GM13977 (cell line): Measurements from ENCODE around the gene FXYD3.

Source experiments
- DNase-seq: peaks from one replicate; pipeline ENCODE4 v3.0.0; 2012; ENCODE audit warnings: low spot score
- in situ Hi-C: fragments of 300-500 bp; cut with MboI; formaldehyde crosslinking; loops from one replicate; pipeline ENCODE4 v1.12.0; 2022; ENCODE audit warnings: low sequenced_read_pairs, low pct_unique_long_range_greater_than_20kb, mixed read lengths, inconsistent platforms; ENCODE audit not compliant: unreplicated experiment
- TF ChIP-seq, protein P1 (sequence below): IDR thresholded peaks from 2 replicates; pipeline ENCODE4 v1.5.1; 2012; ENCODE audit warnings: mild to moderate bottlenecking, control low read depth; ENCODE audit not compliant: insufficient read depth; ENCODE audit errors: extremely low read depth, missing control alignments

FXYD3 gene

DNA sequence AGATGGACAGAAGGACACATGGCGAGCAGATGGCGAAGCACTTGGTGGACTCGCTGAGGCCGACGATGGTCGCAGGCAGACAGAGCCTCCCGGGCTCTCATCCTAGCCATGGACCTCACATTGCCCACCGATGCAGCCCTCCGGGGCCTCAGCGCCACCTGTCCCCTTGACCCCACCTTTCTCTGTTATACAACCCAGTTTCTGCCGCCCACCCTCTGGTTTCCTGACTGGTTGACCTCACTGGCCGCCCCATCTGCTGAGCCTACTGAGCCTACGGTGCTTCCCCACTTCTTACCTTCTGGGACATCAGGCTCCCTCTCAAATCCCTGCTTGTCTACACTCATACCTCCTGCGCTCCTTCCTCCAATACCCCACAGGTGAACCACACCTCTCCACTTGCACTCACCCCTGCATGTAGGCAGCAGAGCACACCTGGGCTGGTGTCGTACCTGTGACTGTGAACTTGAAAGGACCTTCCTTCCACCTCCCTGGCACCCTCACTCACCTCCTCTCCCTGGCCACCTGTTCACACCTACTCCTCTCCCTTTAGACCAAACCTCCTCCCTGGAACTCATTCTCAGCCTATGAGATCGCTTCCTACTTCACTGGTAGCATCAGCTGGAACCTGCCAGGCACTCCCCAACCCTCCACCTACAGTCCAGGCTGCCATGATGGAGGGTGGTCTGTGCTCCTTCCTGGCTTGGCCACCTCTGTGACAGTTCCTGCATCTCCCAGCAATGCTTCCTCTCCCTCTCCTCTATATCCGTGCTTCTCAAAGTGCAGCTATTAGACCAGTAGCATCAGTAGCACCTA lies 38.0 kb upstream of the FXYD3 start:
- TF ChIP-seq, protein P1, sequence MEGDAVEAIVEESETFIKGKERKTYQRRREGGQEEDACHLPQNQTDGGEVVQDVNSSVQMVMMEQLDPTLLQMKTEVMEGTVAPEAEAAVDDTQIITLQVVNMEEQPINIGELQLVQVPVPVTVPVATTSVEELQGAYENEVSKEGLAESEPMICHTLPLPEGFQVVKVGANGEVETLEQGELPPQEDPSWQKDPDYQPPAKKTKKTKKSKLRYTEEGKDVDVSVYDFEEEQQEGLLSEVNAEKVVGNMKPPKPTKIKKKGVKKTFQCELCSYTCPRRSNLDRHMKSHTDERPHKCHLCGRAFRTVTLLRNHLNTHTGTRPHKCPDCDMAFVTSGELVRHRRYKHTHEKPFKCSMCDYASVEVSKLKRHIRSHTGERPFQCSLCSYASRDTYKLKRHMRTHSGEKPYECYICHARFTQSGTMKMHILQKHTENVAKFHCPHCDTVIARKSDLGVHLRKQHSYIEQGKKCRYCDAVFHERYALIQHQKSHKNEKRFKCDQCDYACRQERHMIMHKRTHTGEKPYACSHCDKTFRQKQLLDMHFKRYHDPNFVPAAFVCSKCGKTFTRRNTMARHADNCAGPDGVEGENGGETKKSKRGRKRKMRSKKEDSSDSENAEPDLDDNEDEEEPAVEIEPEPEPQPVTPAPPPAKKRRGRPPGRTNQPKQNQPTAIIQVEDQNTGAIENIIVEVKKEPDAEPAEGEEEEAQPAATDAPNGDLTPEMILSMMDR: no peak
- no peak for DNase-seq
- in situ Hi-C loops: no loop called here

DNA sequence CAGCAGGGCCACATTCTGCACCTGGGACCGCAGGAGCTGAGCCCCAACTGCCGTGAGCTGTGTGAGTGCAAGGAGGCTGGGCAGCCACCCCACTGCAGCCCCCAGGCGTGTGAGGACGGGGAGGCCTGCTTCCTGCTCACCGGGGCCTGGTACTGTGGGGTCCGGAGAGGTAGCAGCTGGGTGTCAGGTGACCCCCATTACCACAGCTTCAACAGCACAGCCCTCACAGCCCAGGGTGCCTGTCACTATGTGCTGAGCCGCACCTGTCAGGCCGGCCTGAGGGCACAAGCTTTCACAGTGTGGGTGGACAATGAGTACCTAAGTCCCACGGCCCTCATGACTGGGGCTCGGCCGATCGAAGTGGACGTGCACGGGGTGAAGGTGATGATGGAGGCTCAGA lies 35.8 kb upstream of the FXYD3 start:
- TF ChIP-seq, protein P1: no peak
- no peak for DNase-seq
- in situ Hi-C loops: no loop called here

DNA sequence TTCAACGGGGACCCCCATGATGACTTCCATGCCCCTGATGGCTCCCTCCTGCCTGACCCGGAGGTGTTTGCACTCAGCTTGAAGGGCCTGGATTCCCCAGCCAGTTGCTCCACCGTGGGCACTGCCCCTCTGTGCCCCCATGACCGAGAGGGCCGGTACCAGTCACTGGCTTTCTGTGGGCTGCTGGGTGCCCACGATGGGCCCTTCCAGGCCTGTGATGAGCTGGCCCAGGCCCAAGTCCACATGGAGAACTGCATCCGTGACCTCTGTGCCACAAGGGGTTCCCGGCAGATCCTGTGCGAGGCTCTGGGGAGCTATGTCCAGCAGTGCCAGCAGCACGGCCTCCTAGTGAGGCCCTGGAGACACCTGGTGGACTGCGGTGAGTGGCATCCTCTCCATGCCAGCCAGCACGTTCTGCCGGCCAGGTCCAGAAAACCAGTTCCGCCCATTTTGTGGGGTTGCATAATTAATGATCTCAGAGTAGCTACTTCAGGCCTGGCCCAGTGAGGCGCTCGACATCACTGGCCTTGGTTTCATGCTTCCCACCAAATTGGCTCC lies 34.9 kb upstream of the FXYD3 start:
- TF ChIP-seq, protein P1: no peak
- no peak for DNase-seq
- in situ Hi-C loops: no loop called here

DNA sequence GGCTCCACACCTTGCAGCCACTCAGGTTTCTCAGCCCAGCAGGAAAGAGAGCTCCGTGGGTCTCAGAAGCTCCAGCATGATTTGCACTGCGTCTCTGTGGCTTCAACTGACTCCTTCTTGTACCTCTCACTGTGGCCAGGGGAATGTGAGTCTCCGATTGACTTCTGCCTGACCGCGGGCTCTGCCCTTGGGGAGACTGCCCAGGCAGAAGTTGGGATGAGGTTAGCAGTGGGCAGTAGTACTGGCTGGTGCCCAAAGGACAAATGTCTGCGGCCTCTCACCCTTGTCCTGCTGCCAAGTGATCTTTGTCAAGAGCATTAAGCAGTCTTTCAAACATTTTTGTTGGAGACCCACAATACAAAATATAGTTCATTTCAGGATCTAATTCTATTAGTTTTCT lies 34.4 kb upstream of the FXYD3 start:
- in situ Hi-C loops: no loop called here
- TF ChIP-seq, protein P1: no peak
- no peak for DNase-seq

DNA sequence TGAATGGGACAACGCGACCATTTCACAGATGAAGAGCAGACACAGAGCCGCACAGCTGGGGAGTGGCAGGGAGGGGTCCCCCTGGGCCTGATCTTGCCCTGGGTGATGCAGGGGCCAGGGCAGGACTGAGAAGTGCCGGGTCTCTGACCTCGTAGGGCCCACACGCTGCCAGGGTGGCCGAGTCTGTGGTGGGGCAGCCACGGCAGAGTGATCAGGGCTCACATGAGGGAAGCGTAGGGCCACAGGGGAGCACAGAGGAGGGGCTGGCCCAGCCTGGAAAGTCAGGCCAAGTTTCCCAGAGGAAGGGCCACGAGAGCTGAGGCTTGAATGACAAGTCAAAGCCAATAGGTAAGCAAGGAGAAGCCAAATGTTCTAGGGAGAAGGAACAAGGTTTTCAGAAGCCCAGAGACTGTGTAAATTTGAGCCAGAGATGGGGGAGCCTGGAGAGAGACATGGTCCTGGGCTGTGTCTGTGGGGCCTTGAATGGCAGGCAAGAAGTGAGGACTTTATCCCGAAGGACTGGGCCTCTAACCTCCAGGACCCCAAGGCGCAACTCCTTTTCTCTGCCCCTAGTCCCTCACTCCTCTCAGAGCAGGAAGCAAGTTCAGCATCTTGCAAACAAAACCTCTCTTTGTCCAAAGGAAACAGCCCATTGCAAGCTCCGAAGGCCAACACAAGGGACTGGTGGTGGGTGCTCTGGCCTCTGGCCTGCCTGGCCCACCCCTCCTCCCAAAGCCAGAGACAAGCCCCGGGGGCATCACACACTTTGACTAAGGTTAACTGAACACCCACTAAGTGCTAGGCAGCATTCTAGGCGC lies 31.7 kb upstream of the FXYD3 start:
- in situ Hi-C loops: no loop called here
- DNase-seq: no peak
- TF ChIP-seq, protein P1: no peak

DNA sequence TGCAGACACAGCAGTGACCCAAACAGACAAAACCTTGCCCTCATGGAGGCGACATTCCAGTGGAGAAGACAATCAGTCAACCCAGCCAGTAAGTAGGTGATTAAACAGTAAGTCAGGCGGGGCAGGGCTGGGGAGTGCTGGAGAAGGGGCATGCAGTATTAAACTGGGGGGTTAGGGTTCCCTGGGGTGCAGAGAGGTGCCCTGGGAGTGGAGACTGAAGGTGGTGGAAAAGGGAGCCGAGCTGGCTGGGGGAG lies 31.2 kb upstream of the FXYD3 start:
- in situ Hi-C loops: no loop called here
- DNase-seq: no peak

More for the DNA sequence above, 31.2 kb upstream of the FXYD3 start:
- TF ChIP-seq, protein P1: no peak
